ENCODE measurements around the gene CD109. TPM values are rescaled to one million over a fixed set of nuclear protein-coding genes. Genes with fewer than 3 reads are reported as not detected.
A peak's percentile ranks its signal among the peaks of the same experiment; 100 is the strongest.

CD109 gene
- total RNA-seq, 1 donor from 2014 or later = 0.69 TPM

DNA sequence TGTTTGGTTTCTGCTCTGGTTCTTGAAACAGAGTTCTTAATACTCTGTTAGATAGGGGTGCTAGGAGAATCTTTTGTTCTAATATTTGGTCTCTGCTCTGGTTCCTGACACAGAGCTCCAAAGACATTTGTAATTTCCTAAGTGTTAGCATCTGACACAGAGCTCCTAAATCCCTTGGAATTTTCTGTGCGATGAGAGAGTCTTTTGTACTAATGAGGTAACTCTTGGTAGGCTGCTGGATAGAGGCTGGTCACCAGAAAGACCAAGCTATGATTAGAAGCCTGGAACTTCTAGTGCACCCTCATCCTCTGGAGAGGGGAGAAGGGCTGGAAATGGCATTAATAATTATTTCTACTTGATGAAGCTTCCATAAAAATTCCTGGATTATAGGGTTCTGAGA is 7.7 kb upstream of the CD109 start:
- TF ChIP-seq CTCF (IDR thresholded peaks at IDR 0.05) = no peak
- CTCF ChIA-PET = interaction anchor here (0.9 to 1.5 kb wide), 2 partner anchors 13 to 1520 kb away, joined by 3 to 9 read pairs; no protein-coding TSS in a partner anchor
- H3K36me3 Mint-ChIP-seq (ENCODE audit: low read depth) = no peaks in the 10 kb centered on the region
- H3K27me3 Mint-ChIP-seq = peaks cover 25% of the 10 kb centered on the region
- no peak overlapping the region for H3K27ac Mint-ChIP-seq
- DNase-seq = no peak
- no peaks in the 10 kb centered on the region for H3K4me1 Mint-ChIP-seq
- peaks cover 3% of the 10 kb centered on the region for H3K9me3 Mint-ChIP-seq
- no peak overlapping the region for H3K4me3 Mint-ChIP-seq
- intact Hi-C loops (cut with micrococcal nuclease) = no loop called here
- ATAC-seq (ENCODE audit: low read depth) = no peak
- POLR2A ChIA-PET = no interaction called here

DNA sequence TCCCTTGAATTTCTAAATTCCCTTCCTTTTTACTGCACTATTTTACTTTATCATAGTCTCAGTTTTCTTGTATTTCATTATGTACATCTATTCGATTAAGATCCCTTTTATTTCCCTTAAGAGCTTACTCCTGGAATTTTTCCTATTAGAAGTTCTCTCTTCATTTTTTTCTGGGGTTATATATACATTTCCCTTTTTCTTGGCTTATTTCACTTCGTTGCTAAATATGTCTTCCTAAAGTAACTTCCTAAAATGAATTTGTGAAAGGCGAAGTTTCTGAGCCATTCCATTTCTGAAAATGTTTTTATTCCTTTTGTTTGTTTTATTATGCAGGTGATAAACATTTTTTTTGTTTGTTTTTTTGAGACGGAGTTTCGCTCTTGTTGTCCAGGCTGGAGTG is 5.9 kb upstream of the CD109 start:
- Mint-ChIP-seq H3K27ac (no peak overlapping the region), H3K9me3 (no peaks in the 10 kb centered on the region), H3K4me1 (peaks cover 2% of the 10 kb centered on the region), H3K27me3 (peaks cover 34% of the 10 kb centered on the region), H3K4me3 (no peak overlapping the region), H3K36me3 (ENCODE audit: low read depth) (no peaks in the 10 kb centered on the region)
- no peak for DNase-seq
- intact Hi-C loops (cut with micrococcal nuclease) = no loop called here
- no peak for TF ChIP-seq CTCF (IDR thresholded peaks at IDR 0.05)
- ATAC-seq (ENCODE audit: low read depth) = no peak
- ChIA-PET CTCF (no interaction called here), POLR2A (no interaction called here)

- POLR2A ChIA-PET = no interaction called here
- no peak for TF ChIP-seq CTCF (IDR thresholded peaks at IDR 0.05)
- no peak for ATAC-seq (ENCODE audit: low read depth)
- Mint-ChIP-seq H3K9me3 (no peaks in the 10 kb centered on the region), H3K36me3 (ENCODE audit: low read depth) (no peaks in the 10 kb centered on the region), H3K27ac (no peak overlapping the region), H3K4me1 (peaks cover 14% of the 10 kb centered on the region), H3K4me3 (no peak overlapping the region), H3K27me3 (peaks cover 41% of the 10 kb centered on the region)
- CTCF ChIA-PET = no interaction called here
- intact Hi-C loops (cut with micrococcal nuclease) = no loop called here
- DNase-seq = no peak
Observed at GRCh38 chr6:73691512-73691911, 4.5 kb upstream of the CD109 start.

GRCh38 chr6:73694711-73695411 is 1.1 kb upstream of the CD109 start:
- peaks cover 23% of the 10 kb centered on the region for H3K4me1 Mint-ChIP-seq
- ChIA-PET POLR2A (no interaction called here), CTCF (no interaction called here)
- H3K27me3 Mint-ChIP-seq = peaks cover 54% of the 10 kb centered on the region
- ATAC-seq (ENCODE audit: low read depth) (no peak), DNase-seq (no peak)
- no peaks in the 10 kb centered on the region for H3K36me3 Mint-ChIP-seq (ENCODE audit: low read depth)
- intact Hi-C loops (cut with micrococcal nuclease) = no loop called here
- no peaks in the 10 kb centered on the region for H3K9me3 Mint-ChIP-seq
- peak overlapping the region; percentile 73 for H3K4me3 Mint-ChIP-seq
- no peak overlapping the region for H3K27ac Mint-ChIP-seq
- no peak for TF ChIP-seq CTCF (IDR thresholded peaks at IDR 0.05)

GRCh38 chr6:73696966-73697655 is 1.1 kb downstream of the CD109 start:
- Mint-ChIP-seq H3K27me3 (peaks cover 47% of the 10 kb centered on the region), H3K4me3 (no peak overlapping the region), H3K9me3 (no peaks in the 10 kb centered on the region), H3K4me1 (peaks cover 23% of the 10 kb centered on the region), H3K27ac (no peak overlapping the region), H3K36me3 (ENCODE audit: low read depth) (no peaks in the 10 kb centered on the region)
- intact Hi-C loops (cut with micrococcal nuclease) = no loop called here
- POLR2A ChIA-PET = no interaction called here
- DNase-seq = no peak
- CTCF ChIA-PET = no interaction called here
- no peak for ATAC-seq (ENCODE audit: low read depth)
- TF ChIP-seq CTCF (IDR thresholded peaks at IDR 0.05) = no peak

Data from activated B cell treated with CpG ODN at 0.5 μM for 24 hours (primary cell).